CD4-positive, alpha-beta T cell treated with Interferon alpha-2 for 1 hour (primary cell): ENCODE results near the gene COPB1.

Experiments used
- DNase-seq, 2 donors: peaks; one replicate each; pipeline ENCODE4 v3.0.0-alpha.2; 2020 to 2022

The COPB1 gene

DNA sequence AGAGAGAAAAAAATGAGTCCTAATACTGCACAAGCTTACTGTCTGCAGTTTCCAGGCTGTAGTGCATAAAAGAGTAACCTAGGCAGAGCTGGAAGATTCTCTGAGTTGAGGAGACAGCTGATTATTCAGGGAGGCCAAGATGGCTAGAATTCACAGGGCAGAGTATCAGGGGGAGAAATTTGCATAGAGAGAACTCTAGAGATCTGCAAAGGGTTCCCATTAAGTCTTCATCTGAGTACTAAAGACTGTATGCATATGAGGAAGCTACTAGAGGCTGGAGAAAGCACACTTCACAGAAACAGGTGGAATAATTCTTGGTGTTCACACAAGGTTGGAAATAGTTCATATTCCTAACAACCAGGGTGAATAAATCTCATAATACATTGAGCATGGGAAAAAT lies 74.0 kb downstream of the COPB1 start:
- no peak for DNase-seq

DNA sequence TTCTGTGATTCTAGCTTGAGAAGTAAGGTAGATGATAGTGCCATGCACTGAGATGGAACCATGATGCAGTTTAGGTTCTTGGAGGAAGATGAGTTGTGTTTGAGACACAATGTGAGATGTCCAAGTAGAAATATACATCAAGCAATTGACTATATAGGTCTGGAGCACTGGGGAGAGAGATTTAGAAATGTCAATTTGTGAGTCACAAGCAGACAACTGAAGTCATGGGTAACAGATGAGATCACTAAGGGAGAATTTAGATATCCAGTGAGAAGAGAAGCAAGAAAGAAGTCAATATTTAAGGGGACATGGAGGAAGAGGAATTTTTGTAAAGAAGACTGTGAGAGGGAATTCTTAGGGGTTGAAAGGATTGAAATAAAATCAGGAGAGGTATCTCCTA lies 75.5 kb downstream of the COPB1 start:
- DNase-seq = no peak

GRCh38 chr11:14423633-14424032 lies 76.0 kb downstream of the COPB1 start:
- DNase-seq = no peak

- no peak for DNase-seq
Observed at GRCh38 chr11:14422814-14423182, 76.8 kb downstream of the COPB1 start.

DNA sequence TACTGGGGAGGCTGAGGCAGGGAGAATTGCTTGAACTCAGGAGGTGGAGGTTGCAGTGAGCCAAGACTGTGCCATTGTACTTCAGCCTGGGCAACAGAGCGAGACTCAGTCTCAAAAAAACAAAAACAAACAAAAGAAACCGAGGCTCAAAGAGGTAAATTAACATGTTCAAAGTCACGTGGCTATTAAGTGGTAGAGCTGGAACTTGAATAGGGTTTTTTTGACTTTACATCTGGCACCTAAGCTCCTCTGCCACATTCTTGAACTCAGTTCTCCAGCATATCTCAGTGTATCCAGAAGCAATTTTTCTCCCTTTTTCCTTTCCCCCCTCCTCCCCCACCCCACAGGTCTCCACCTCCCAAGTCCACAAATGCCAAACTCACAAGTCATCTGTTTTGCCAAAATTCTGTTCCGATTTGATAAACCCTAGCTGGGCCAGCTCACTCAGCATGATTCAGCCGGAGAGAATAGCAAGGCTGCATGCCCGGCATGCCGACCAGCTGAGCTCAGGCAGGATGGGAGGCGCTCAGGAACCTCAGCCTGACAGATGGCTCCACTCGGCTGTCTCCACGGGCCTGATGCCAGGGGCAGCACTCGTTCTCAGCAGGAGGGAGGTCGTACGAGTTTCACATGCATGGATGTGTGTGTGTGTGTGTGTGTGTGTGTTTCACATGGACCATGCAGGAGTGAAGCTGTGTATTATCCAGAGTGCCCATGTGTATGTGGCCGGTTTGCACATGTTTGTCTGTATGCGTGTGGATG lies 77.4 kb downstream of the COPB1 start:
- no peak for DNase-seq

DNA sequence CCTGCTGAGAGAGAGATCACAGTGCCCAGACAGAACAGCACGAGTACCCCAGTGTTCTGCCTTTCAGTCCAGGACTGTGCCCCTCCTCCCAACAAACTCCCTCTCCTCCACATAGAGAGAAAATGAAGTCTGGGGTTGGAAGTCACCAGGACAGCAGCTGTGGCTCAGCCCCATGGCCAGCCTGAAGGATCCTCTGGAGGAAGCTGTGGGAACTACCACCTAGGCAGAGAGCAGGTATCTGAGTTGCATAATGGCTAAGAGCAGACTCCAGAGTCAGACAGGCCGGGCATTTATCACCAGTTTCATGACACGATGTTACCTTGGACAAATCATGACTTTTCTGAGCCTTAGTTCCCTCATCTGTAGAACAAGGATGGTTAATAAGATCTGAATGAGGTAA lies 79.4 kb downstream of the COPB1 start:
- no peak for DNase-seq

GRCh38 chr11:14418801-14419417 lies 80.7 kb downstream of the COPB1 start:
- DNase-seq = peak in 1 of 2 donors; percentile 20

DNA sequence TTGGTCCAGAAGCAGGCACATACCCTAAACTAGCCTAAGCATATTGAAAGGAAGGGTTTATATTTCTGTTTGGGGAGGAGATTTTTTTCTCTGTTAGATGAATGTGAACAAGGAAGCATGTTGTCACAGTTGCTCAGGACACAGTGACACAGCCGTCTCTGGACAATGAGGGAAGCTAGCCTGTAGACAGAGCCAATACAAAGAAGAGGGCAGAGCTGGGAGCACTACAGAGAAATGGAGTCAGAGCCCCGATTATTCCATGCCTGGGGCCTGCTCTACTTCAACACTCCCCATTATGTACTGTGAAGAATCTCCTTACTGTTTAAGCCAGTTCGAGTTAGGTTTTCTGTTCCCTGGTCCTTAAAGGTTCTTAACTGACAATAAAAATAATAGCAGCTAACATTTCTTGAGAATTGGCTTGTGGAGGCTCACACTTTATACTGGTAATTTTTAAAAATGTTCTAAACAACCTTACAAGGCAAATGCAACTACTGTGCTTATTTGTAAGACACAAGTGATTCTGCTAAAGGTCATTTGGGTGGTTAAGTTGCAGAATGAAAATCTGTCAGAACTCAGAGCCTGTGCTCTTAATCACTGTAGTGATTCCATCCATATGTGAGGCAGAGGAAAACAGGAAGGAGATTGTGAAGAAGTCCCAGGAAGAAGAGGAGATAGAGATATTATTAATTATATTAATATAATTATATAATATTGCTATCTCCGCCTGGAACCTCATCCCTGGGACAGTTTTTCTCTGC lies 81.8 kb downstream of the COPB1 start:
- DNase-seq = no peak

DNA sequence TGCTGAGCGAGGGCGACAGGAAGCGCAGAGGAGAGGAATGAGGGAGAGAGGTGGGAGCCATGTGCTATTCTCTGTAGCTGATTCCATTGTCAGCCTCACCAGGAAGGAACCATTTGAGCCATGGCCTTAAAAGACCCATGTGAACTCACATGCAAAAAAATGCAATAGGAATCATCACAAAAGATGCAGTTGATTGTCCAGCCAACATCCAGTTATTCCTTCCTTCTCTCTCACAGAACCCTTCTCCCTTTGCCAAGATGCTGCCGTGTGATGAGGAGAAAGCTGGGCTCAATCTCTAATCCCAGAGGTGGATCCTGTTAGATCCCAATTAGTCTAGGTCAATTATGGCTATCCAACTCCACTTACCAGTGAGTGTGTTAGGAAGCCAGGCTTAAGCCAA lies 82.4 kb downstream of the COPB1 start:
- no peak for DNase-seq

DNA sequence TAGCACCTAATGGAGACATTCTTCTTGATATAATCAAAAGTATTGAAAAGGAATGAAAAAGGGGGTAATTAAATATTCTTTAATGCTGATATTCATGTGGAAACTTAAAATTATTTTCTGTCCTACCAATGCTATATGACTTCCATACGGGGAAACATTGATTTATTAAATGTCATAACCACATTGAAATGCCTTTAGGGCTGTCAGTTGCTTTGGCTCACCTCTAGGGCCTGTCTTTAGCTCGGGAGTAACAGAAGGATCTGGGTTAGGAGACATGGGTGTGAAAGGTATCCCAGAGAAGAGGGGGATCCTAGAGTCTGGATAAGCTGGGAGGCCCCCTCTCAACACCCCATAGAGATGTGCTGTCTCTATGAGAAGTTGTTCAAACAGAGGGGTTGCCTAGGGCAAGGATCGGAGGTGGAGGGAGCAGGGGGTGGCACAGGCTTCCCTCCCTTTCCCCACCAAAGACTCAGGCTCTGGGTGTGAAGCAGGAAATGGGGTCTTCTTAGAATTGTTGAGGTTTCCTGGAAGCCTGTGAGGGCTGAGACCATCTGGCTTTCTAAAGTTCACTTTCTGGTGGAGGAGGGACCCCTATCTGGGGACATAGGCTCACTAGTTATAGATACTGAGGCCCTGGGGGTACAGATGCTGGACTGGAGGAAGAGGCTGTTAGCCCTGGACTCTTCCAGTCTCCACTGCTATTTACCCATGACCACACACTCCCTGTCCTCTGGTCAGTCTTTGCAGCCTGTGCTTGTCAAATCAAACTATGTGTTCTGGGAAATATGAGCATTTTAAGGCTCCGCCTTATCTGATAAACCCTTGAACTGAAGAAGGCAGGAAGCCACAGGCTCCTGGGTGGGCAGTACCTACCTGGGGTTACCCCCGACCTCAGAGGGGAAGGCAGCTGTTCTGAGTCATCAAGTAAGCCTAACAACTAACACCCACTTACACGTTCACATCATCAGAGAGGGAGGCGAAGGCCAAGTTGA lies 84.8 kb downstream of the COPB1 start:
- peak; percentile 76 to 83 for DNase-seq

DNA sequence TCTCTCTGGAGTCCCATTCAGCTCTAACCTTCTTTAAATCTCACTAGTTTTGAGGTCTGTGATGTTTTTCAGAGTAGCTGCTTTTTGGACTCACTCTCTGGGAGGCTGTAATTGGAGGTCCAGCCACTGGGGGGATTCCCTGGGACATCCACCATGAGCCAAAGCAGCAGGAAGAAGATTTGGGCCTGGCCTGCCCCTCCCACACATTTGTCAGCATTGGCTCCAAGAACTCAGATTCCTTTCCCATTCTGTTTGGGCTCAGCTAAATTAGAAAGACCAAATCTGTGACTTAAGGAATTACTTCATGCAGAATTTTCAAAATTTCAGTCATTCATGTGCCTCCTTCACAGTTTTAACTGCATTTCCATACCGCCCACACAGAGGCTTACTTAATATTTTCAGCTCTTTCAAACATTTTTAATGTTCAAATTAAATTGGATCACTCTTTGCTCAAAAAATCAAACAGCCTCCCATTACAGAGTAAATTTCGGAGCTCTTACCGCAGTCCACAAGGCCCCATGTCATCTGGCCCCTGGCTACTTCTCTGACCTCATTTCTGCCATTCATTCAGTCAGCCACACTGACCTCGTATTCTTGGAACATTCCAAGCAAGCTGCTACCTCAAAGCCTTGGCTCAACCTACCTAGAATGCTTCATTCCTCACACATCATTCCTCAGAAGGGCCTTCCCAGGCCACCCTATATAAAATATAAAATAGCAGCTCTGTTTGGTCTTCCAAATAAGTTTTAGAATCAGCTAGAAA lies 86.1 kb downstream of the COPB1 start:
- no peak for DNase-seq

DNA sequence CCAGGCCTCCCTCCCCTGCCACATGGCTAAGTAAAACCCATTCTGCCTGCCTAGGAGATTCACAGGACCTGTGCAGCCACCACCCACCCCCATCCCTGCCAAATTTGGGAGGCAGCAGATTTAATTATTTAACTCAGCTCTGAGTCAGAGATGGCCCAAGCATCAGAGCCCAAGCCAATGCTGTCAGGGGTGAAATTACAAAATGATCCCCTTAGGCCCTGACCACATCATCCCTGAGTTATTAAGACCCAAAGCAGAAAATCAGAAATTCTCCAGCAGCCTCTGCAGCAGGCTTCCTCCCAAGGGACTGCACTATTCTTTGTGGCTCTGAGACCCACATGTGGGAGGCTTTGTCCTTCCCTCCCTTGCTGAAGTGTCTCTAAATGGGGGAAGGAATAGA lies 87.8 kb downstream of the COPB1 start:
- no peak for DNase-seq

- DNase-seq = no peak
Observed at GRCh38 chr11:14409891-14410290, 89.7 kb downstream of the COPB1 start.

- DNase-seq = no peak
Observed at GRCh38 chr11:14408612-14409011, 91.0 kb downstream of the COPB1 start.
